GM21390 (cell line): Measurements from ENCODE around the gene FSTL4.

Experiments used
- ATAC-seq: cut with Tn5 transposase; IDR thresholded peaks from one replicate; pipeline ENCODE4 v1.9.1; 2021; ENCODE audit not compliant: unreplicated experiment

The FSTL4 gene

GRCh38 chr5:133353741-133354140 lies 258.6 kb downstream of the FSTL4 start:
- ATAC-seq = no peak

- no peak for ATAC-seq
These were observed 263.9 kb downstream of the FSTL4 start for GRCh38 chr5:133348406-133348805.

DNA sequence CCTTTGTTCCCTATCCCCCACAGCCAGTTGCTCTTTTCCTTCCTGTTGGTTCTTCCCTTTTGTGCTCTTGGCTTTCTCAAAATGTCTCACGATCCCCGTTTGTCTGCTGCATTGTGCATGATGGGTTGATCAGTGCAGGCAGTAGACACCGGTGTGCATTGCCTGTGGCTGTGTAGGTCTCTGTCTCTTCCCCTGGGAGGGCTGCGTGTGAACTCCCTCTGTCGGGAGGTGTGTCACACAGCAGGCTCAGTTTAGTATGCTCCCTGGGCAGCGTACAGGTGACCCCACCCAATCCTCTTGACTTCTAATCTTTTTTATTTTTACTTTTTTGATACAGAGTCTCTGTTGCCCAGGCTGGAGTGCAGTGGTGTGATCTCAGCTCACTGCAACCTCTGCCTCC lies 265.3 kb downstream of the FSTL4 start:
- ATAC-seq = no peak

GRCh38 chr5:133344266-133344665 lies 268.1 kb downstream of the FSTL4 start:
- no peak for ATAC-seq

GRCh38 chr5:133343196-133343595 lies 269.1 kb downstream of the FSTL4 start:
- ATAC-seq = no peak

DNA sequence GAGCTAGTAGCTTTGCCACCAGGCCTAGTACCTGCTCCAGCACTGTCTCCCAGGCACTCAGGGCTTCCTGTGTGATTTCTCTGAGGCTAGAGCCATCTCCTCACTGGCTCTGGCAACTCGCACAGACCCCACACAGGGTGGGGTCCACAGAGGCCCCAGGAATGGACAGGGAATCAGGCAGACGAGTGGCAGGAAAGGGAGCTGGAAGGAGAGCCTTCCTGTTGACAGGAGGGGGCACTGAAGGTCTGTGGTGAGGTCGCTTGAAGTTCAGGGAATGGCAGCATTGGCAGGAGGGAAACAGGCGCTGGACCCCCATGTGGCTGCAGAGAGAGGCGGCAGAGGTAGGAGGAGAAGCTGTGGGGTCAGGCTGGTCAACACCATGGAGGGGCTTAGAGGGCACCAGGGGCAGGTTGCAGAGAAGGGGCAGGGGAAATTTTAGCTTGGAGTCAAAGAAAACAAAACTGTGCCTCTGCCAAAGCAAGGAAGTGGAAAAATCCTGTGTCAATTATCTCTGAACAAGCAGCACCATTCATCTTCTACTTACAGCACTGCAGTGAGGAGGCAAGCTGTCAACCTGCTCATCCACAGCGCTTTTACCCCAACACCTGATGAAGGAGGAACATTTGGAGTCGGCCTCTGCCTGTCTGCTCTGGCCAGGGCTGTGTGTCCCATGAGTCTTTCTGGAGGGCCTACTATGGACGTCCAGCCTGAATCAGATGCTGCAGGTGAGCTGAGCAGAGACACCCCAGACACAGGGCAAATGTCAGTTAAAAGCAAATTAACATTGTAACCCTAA lies 270.2 kb downstream of the FSTL4 start:
- ATAC-seq = no peak

DNA sequence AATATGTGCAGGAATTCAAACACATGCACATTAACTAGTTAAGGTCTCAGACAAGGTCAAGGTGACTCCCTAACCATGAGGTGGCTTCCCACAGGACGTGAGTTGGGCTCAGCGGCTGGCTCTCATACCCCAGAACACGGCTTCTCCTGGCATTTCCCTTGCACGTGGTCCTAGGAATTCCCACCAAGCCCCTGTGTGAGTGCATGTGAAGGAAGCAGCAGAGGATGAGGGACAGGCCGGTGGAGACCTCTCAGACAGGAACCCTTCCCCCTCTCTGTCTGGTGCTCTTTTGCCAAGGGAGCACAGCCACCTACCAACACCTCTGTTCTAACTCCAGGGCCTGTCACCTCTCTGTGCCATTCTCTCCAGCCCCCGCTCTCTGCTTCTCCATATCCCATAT lies 271.0 kb downstream of the FSTL4 start:
- no peak for ATAC-seq

DNA sequence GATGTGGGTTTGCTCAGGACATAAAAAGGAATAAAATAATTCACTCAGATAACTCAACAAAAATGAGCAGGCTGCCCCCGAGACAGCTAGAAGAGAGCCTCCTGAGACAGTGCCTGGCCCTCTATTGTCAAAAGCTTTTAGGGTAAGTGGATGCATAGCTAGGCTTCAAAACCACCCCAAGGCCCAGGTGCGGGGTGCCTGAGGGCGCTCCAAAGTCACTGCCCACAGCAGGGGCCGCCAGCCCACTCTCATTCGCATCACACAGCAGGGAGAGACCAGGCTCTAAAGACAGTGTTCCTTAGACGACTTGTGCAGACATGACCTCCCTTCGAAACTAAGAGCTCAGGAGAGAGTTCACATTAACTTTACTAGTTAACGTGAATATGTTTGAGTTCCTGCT lies 271.5 kb downstream of the FSTL4 start:
- ATAC-seq = no peak

DNA sequence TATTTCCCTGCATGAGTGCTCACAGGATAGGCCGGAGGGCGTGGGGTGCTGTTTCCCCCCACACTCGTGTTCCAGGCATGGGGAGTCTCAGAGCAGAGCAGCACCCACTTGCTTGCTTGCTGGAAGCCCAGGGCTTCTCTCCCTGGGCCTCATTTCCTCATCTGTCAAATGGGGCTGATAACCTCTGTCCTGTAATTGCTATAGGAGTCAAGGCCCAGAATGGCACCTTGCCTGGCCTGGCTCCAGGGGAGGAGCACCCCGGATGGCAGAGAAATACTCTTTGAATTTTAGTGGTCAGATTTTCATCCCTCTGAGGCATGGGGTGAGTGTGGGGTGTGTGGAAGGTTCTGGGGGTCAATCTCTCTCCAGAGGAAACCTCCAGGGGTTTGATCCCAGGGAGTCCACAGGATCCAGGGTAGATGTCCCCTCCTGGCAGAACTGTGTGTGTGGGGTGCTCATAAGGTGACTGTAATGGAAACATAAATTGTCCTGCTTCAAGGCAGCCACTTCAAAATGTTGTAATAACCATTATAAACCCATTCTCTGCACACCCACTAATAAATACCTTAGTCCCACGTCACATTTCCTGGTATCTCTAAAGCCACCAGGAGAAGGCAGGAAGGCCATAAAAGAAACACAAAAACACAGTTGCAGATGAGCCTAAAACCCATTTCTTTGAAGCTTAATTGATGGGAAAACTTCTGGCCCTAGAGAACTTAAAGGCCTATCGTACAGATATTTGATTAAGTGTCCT lies 272.2 kb downstream of the FSTL4 start:
- ATAC-seq = no peak

DNA sequence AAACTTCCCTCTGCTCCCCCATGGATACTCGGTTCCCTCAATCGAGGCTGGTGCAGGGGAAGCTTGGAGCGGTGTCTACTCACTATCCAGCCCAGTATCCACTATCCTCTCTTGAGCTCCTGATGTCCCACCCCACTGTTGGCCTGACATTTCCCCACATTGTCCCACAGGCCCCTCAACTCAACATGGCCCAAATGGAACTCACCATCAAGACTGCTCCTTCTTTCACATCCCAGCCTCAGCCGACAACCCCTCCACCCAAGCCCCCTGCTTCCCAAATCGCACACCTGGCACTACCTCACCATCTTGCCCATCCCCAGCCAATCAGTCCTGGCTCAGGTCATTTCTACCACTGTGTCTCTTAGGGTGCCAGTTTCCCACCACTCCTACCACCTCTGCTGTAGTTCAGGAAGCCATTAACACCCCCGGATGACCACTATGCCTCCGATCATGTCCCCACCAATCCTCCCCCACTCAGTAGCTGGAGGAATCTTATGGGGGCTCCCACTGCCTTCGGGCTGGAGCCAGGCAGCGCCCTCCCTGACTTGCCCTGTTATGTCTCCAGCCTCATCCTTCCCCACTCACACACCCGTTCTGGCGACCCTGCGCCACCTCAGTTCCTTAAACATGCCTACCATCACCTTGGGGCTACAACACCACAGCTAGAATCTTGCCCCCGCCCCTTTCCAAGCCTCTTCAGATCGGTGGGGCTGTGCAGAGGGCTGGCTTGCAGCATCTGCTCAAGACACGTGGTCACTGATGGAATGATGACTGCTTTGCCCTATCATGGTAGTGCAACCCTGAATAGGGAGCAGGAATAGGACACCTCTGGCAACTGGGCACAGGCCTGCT lies 273.6 kb downstream of the FSTL4 start:
- no peak for ATAC-seq

GRCh38 chr5:133337795-133338445 lies 274.4 kb downstream of the FSTL4 start:
- ATAC-seq = no peak

GRCh38 chr5:133336969-133337410 lies 275.4 kb downstream of the FSTL4 start:
- ATAC-seq = no peak

DNA sequence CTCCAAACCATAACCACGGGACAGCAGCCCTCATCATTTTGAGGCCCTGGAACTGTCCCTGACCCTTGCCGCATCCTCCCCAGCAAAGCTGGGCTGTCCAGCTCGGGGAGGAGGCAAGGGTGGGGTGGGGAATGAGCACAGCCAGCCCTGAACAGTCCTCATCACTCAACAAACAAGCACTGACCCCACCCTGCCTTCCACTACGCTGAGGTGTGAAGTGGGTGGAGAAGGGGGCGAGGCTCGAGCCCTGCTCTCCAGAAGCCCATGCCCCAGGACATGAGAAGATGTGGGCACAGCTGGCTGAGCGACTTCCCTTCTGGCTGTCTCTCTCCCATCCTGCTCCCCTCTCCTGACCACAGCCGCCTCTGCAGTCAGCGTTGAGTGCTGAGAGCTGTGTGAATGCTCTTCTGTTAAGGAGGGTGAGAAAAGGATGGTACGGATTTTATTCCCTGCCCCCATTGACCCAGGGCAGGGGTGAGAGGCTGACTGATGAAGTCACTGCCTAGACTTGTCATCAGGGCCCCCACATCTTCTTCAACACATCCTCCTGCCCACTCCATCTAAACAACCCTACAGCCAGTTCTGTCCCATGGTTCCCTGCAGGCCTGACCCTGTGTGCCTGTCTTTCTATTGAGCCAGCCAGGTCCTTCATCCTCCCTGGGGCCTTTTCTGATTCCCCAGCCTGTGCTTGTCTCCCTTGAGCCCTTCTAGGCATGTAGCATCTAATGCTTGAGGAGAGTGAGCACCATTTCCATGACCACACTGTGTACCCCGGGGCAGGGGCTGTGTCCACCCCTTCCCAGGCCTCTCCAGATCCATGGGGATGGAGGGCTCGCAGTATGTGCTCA lies 276.0 kb downstream of the FSTL4 start:
- ATAC-seq = no peak

DNA sequence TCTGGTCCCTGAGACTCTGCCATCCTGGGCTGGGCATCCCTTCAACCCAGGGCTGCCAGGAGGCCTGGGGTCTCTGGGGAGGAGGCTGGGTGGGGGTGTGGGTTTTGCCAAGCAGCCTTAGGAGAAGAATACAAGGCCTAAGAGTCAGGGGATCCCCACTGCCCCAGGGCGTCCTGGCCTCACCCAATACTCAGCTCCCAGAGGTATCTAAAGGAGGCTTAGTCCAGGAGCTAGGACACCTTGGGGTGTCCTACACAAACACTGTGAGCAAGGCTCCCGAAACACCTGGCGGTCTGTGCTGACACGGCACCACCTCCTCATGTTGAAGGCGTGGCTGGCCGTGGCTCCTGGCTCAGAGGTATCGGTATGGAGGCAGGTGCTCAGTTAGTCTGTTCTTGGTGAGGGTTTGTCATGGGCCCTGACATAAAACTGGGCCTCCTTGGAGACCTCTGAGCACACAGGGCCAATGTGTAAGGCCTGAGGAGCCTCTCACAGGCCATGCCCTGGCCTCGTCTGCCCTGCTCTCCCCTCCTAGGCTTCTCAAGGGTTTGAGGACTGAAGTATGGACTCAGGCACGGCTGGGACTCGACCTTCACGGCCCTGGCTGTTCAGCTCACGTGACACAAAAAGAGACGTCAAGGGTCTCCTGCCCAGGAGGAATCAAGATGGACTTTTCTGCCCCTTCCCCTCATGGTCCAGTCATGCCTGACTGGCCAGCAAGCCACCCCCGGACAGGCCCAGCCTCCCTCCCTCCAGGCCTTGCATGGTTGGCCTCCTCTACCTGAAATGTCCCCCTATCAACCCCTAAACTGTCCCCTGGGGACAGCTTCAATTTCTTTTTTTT lies 277.3 kb downstream of the FSTL4 start:
- ATAC-seq = no peak

DNA sequence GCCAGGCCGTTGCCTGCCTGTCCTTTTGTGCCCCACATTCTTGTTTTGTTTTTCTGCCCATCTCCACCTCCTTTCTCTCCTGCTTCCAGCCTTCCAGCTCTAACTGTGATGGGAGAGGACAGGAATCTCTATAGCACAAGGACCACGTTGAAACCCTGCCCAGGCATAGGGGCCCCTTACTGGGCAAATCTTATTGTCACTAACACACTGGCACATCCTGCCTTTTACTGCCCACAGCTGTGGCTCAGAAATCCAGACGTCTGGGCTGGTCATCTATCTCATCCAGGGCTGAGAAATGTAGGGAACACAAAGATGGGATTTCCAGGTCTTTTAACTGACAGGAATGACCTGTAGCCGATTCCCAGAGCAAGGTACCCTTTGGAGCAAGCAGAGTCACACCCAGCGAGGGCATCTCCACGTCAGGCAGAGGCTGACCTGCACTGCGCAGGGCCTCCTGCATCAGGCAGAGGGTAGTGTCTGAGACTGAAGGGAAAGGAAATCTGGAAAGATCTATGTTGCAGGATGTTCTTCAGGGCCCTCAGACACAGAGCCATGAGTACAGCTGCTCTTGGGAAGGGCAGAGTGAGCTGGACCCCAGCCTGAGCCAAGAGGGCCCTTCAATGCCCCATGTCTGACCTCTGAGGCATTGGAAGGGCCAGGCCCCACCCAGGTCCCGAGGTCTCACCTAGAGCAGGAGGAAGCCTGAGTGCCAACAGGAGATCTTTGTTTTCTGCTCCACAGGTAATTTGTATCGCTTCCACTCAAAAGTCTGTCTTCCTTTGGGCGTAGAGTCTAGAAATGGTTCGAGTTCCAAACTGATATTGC lies 278.8 kb downstream of the FSTL4 start:
- ATAC-seq = no peak

- no peak for ATAC-seq
These were observed 279.8 kb downstream of the FSTL4 start for GRCh38 chr5:133332439-133333024.

- ATAC-seq = no peak
These were observed 280.4 kb downstream of the FSTL4 start for GRCh38 chr5:133331941-133332340.

GRCh38 chr5:133330956-133331355 lies 281.4 kb downstream of the FSTL4 start:
- no peak for ATAC-seq
